8988T (cell line): ENCODE measurements around the gene VEGFB.
A peak's percentile ranks its signal among the peaks of the same experiment; 100 is the strongest.
"Not testable (repeated sequence)": the region's sequence is repeated elsewhere in the genome, so short reads cannot be mapped to it uniquely, and the experiment has no call there.

Experiments used
- DNase-seq: peaks from one replicate; pipeline ENCODE4 v3.0.0; 2011

The VEGFB gene

DNA sequence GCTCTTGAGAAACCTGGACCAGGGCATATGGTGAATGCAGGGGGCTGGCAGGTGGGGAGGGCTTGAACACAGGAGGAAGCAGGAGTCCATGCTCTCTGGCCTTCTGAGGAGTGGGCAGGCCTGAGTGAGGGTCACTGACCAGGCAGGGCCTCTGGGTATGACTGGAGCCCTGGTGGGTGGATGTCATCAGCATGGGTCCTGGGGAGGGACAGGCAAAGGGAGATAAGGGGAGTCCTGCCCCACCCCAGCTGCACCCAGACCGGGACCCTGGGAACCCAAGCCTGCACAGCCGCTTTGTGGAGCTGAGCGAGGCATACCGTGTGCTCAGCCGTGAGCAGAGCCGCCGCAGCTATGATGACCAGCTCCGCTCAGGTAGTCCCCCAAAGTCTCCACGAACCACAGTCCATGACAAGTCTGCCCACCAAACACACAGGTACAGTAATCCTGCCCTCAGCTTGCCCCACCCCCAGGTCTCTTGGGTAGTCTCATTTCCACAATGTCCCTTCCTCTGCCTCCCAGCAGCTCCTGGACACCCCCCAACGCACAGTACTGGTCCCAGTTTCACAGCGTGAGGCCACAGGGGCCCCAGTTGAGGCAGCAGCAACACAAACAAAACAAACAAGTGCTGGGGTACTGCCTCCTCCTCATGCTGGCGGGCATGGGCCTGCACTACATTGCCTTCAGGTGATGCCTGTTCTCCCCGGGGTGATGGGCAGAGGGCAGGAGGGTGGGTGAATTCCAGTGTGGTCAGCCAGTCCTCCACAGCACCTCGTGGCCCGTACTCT lies 2.0 kb upstream of the VEGFB start:
- no peak for DNase-seq

GRCh38 chr11:64232967-64233315 lies 1.4 kb upstream of the VEGFB start:
- no peak for DNase-seq

DNA sequence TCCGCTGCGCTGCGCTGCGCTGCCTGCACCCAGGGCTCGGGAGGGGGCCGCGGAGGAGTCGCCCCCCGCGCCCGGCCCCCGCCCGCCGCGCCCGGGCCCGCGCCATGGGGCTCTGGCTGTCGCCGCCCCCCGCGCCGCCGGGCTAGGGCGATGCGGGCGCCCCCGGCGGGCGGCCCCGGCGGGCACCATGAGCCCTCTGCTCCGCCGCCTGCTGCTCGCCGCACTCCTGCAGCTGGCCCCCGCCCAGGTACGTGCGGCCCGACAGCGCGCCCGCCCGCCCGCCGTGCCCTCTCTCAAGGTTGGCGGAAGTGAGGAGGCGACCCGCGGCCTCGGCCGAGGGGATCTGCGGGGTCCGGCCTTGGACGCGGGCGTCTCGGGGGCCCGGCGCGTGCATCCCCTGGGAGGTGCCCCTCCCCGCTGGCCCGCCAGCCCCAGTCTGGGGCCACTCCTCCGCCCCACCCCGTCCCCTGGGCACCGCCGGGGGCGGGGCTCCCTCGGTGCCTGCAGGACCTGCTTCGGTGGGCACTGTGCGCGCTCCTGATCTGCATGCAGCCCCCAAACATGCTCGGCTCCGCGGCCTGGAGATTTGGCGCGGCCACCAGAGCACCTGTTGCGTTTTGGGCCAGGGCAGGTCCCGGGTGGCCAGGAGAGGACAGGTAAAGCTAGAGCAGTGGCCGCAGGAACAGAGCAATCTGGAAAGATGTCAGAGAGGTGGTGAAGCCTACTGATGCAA lies 429 bp downstream of the VEGFB start:
- DNase-seq = peak; percentile 91

DNA sequence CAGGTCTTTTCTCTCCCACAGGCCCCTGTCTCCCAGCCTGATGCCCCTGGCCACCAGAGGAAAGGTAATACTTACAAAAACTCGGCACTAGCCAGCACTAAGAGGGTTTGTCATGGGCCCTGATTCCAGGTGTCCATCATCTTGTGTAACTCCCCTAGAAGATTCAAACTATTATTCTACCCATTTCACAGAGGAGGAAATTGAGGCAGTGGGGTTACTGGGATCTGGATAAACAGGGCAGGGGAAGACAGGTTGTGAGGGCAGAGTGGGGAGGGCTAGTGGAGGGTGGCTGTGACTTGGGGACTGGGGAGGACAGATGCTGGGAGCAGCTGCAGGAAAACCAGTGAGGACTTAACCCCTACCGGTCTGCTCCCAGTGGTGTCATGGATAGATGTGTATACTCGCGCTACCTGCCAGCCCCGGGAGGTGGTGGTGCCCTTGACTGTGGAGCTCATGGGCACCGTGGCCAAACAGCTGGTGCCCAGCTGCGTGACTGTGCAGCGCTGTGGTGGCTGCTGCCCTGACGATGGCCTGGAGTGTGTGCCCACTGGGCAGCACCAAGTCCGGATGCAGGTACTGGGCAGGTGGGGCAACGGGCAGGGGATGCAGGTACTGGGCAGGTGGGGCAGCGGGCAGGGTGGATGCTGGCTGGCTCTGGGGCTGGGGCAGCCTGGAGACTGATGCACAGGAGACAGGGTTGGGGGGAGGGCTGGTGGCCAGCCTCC lies 1.2 kb downstream of the VEGFB start:
- DNase-seq = no peak

DNA sequence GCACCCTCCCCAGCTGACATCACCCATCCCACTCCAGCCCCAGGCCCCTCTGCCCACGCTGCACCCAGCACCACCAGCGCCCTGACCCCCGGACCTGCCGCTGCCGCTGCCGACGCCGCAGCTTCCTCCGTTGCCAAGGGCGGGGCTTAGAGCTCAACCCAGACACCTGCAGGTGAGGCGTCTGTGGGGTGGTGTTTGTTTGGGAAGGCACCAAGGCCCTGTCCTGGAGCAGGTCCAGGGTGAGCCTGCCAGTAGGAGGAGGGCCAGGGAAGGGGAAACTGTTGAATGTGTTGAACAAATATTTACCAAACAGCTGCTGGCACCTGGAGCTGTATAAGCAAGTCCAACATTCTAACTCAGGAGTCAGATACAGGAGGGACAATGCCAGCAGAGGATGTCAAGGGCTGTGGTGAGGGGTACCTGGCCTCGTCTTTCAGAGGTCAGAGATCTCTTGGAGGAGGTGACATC lies 3.1 kb downstream of the VEGFB start:
- no peak for DNase-seq

- no peak for DNase-seq
Measured at GRCh38 chr11:64238076-64238475, 3.7 kb downstream of the VEGFB start.

- DNase-seq = no peak
Measured at GRCh38 chr11:64238999-64239398, 4.6 kb downstream of the VEGFB start.

DNA sequence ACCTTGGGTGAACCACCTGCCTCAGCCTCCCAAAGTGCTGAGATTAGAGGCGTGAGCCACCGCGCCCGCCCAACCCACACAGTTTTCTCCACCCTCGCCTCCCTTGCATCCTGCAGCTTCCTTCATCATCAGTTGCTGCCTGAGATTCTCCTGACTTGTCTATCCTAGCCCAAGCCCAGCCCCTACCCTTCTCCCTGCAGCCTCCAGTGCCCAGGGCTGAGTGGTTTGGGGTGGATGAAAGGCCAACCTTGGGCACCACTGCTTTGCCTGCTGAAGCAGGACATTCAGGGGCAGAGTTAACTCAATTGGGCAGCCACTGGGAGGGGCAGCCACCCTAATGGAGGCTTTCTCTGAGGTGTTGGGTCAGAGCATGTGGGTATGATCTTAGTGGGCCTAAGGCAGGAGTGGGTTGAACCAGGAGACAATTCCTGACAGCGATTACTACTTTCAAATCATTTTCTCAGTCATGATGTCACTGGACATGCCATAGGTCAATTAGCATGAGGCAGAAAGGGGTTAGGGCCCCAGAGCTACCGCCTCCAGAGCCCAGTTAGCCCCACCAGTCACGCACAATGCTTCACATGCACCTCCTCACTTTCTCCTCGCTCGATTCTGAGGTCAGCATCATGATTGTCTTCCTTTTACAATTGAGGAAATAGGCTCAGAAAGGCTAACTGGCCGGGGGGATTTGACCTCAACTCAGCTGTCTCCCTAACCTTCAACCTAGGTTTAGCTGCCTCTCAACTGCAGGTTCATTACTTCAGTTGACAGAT lies 5.5 kb downstream of the VEGFB start:
- no peak for DNase-seq

DNA sequence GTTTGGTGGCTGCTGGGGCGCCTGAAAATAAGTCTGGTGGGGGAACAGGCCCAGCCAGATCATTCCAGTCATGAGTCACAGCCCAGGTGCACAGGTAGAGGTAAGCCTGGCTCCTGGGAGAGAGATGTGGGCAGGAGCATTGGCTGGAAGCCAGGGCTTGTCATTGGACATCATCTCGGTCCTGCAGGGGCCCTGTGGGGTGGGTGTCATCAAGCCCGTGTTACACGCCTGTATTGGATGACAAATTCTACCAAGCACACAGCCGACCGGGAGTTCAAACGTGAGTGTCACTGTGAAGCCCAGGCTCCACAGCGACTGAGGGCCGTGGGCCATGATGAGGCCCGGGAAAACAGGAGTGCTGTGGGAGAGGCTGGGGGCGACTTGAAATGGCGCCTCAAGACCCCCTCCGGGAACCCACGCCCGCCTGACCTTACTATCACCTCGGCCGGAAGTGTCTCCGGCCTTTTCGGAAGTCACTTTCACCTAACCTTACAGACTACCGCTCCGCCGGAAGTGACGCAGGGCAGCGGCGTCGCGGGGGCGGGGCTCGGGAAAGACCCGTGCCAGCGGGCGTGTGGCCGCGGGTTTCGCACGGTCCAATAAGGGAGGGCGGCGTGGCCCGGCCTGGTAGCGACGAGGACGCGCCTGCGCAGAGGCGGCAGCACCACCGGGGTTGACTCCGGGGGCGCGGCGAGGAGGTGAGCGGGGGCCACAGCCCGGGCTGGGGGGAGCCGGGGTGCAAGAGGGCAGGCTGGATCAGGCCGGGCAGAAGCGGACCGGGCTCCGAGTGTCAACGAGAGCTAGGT lies 6.3 kb downstream of the VEGFB start, which contains the start of gene FKBP2:
FKBP2 (plus strand) TSS at position 661 of the 806 bp plus-strand sequence. CDS start 1,293 bp downstream, outside the sequence.
- peak; percentile 100 for DNase-seq

DNA sequence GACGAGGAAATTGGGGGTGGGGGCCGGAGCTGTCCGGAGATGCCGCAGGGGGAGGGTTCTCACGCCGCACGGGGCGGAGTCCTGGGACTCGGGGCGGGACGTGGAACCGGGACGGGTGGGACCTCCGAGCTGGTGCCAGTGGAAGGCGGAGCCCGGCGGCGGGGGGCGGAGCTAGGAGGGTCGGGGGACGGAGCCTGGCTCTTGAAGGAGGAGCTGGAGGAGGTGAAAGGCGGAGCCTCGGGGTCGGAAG lies 6.8 kb downstream of the VEGFB start:
- DNase-seq = no peak

DNA sequence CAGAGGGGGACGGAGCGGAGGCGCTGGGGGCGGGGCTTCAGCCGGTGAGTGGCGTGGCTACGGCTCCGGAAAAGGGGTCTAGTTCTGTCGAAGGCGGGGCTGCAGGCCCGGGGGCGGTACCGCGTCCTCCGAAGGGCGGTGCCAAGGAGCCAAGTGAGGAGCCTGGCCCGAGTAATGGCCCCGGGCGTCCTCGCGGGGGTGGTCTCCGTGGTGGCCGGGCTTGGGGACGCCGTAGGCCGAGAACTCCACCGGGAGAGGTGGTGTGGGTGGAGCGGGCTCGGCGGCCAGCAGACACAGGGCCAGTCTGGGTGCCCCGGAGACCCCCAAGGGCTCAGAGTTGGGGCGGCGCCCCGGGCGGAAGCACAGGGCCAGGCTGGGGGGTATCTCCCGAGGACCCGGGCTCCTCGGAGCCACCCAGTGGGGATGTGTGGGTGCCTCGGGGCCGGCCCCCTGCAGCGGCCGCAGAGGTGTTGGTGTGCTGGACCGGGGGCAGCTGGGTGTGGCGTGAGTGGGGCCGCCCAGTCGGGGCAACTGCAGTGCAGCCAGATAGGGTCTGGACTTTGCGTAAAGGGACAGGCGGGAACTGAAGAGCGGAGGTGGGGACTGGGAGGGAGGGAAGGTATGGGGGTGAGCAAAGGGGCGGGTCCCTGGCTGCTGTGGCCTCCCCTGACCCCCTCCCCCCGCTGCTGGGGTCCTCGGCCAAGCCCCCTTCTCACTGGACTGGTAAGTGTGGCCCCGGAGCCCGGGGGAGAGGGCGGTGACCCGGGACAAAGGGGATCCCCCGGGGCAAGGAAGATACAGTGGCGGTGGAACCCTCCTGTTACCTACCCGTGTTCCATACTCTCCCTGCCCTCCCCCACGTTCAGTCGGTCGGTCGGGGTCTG lies 7.3 kb downstream of the VEGFB start:
- DNase-seq = peak; percentile 97

GRCh38 chr11:64243236-64243854 lies 9.0 kb downstream of the VEGFB start:
- DNase-seq = no peak

GRCh38 chr11:64244107-64244506 lies 9.7 kb downstream of the VEGFB start:
- no peak for DNase-seq

GRCh38 chr11:64244966-64245365 lies 10.6 kb downstream of the VEGFB start:
- no peak for DNase-seq

- no peak for DNase-seq
Measured at GRCh38 chr11:64245401-64245796, 11.0 kb downstream of the VEGFB start.

DNA sequence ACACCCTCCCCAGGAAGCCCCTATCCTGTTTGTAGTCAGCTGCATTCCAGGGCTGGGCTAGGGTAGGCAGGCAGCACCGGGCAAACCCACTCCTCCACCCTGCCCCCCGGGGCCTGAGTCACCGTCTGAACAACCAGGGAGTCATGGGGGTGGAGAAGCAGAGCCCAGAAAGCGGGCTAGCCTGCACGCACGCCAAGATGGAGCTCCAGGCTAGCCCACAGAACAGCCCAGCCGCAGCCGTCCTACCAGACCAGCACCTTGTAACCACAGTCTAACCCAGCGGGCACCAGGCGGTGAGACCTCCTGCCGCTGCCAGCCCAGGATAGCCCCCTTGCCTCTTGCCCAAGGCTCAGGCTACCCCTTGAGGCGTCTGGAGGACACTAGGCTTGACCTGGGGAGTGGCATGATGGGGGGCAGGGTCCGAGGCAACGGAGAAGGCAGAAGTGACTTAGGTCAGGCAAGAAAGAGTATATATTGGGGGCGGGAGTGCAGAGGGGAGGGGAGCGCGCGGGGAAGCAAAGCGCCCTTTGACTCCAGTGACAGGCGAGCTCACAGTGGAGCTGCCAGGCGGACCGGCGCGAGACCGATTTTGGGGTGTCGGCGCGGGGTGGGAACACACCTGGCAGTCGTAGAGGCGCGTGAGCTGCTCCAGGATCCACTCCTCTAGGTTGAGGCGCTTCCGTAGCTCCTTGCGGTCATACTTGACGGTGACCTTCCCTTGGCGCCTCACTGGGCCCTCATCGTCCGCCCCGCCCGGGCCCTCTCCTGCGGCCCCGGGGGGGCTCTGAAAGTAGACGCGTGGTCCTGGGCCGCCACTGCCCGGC lies 11.6 kb downstream of the VEGFB start:
- peak; percentile 95 for DNase-seq

DNA sequence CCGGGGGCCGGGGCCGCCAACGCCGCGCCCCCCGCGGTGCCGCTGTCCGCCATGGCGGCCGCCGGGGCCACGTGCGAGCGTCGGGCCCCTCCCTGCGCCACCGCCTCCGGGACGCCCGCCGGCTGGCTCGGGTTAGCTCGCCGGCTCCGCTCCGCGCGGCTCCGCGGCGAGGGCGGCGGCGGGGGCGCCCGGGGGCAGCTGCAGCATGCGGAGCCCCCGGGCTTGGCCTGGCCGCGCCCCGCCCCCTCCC lies 12.2 kb downstream of the VEGFB start:
- DNase-seq = not testable (repeated sequence)

- peak; percentile 99 for DNase-seq
Measured at GRCh38 chr11:64246871-64247728, 12.7 kb downstream of the VEGFB start, which contains the start of gene PPP1R14B. PPP1R14B (minus strand) TSS chr11:64246943; CDS start chr11:64246673, 270 bp downstream.
